GM18858 (cell line): Measurements from ENCODE around the gene MUC2.

ENCODE experiments used
- ATAC-seq: cut with Tn5 transposase; IDR thresholded peaks from one replicate; pipeline ENCODE4 v1.9.1; 2021; ENCODE audit not compliant: unreplicated experiment

MUC2 gene

DNA sequence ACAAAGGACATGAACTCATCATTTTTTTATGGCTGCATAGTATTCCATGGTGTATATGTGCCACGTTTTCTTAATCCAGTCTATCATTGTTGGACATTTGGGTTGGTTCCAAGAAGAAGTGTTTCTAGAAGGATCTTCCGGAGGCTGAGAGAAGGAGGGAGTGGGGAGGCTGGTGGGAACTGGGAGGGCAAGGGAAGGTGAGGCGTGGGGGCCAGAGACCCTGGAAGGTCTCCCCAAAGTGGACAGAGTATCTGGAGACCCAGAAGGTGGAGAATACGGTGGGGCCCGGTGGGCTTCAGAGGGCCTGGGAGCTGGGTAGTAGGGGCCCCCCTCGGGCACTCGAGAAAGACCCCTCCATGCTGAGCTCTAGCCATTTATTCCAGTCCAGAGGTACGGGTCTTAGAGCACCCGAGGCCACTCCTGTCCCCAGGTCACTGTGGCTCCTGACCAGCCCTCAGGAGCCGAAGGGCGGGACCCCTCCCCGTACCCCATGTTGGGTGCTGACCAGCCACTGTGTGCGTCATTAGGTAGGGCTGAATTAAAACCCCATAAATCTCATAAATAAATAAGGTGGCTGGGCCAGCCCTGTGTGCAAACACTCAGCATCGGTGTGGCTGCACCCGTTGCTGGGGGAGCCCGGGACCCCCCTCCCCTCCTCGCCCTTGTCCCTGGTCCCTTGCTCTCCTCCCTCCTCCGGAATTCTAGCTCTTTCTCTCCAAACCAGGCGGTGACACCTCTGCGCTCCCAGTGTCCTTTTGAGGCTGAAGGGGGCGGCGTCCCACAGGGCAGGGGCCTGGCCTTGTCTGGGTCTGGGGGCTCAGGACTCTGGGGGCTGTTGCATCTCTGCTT, 44.3 kb downstream of the MUC2 start:
- ATAC-seq = no peak

GRCh38 chr11:1119604-1120146, 45.0 kb downstream of the MUC2 start:
- no peak for ATAC-seq

GRCh38 chr11:1120532-1121330, 46.1 kb downstream of the MUC2 start:
- ATAC-seq = no peak

GRCh38 chr11:1121331-1121812, 46.7 kb downstream of the MUC2 start:
- ATAC-seq = no peak

DNA sequence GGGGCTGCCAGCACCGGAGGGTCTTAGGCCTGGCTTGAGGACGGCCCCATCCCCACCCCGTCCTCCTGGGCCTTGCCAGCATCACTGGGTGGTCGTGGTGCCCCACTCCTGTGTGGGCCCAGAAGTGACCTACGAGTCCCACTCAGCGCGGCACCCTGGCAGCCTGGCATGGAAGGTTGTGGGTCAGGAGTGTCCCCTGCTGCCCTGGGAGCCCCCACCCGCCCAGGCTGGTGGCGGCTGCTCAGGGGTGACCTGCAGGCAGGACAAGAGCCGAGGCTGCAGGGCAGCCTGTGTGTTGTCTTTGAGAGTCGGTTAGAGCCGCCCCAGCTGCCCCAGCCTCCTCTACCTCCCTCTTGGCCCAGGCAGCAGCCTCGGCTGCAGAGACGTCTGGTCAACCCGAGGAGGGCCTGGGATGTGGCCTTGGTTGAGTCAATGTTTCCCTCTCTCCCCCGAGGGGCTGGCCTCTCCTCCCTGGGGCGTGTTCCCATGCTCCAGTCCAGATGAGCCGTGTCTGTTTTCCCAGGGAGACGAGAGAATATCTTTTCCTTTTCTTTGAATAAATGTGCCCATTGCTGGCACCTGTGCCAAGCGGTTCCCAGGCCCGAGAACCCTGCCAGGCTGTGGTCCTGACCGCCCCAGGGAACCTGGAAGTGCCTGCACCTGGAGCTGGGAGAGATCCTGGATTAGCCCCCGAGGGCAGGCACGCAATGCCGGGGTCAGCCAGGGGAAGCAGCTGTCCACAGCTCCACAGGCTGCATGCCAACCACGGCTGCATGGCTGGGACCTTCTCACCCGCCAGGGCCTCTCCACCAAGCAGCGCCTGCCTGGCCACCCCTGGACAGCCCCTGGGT, 47.4 kb downstream of the MUC2 start:
- ATAC-seq = no peak

- ATAC-seq = no peak
Observed at GRCh38 chr11:1122664-1123002, 48.0 kb downstream of the MUC2 start.

- ATAC-seq = no peak
Observed at GRCh38 chr11:1123970-1124369, 49.3 kb downstream of the MUC2 start.
